Activated gamma-delta T cell (primary cell): ENCODE results near the gene SDK1.

Experiments
- DNase-seq: peaks from one replicate; lab custom pipeline; 2025; lab: John Stamatoyannopoulos, UW

SDK1 gene

DNA sequence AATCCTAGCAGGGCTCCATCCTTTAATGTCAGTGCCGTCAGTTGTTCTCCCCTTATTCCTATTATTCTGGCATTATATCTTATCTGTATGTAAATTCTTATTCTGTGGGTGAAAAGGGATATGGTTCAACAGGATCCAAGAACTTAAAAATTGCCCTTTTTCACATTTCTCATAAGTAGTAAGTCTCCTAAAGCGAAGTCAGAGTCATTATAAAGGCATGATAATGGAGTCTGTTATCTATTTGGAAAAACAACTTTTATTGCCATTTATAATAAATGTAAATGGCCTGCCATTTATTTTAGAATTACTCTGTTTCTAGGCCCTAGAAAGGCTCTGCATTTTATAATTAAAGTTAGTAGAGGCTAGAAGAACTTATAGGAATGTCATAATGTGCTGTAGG lies 31.3 kb downstream of the SDK1 start:
- no peak for DNase-seq

DNA sequence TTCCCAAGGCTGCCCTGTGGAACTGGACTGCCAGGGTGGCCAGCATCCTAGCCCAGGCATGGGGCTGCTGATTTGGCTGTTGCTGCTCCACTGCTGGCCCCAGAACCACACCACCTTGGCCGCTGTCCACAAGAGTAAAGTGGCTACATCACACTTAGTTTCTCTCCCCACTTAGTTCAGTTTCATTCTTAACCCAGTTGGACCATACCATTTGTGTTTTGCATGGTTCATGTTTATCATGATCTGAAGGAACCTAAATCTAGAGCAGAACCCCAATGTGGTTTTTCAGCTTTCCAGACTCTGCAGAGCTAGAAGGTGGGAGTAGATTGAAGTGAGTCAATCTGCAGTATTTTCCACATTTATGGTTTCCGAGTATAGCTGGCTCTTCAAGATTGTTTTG lies 32.8 kb downstream of the SDK1 start:
- DNase-seq = no peak

DNA sequence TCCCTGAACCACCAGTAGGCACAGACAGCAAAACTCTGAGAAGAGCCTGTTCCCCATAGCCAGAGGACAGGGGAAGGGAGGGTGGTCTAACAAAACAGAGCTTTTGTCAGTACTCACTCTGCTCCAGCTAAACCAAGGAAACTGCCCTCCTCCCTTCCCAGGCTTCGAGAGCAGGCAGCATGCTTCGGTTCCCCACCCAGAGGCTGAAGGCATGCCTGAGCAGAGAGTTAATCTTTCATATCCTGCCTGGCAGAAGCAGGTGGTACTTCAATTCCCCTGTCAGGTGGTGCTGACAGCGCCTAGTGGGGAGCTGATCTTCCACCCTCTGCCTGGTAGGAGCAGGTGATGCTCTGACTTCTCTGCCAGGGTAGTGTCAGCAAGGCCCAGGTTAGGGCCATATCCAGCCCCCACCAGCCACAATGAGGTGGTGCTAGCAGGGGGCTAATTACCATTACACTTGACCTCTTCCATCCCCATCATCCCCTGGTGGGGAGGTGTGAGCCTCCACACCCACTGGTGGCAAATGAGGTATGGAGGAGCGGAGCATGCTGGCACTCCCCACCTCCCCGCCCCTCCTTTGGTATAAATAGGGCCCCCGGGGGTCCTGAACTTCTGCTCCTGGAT lies 35.1 kb downstream of the SDK1 start:
- DNase-seq = no peak

DNA sequence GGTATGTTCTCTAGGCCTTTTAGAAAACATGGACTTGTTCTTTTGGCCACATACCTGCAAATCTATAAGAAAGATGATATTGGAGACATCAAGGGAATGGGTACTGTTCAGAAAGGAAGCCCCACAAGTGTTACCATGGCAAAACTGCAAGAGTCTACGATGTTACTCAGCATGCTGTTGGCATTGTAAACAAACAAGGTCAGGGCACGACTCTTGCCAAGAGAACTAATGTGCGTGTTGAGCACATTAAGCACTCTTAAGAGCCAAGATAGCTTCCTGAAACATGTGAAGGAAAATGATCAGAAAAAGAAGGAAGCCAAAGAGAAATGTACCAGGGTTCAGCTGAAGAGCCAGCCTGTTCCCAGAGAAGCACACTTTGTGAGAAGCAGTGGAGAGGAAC lies 37.1 kb downstream of the SDK1 start:
- no peak for DNase-seq

DNA sequence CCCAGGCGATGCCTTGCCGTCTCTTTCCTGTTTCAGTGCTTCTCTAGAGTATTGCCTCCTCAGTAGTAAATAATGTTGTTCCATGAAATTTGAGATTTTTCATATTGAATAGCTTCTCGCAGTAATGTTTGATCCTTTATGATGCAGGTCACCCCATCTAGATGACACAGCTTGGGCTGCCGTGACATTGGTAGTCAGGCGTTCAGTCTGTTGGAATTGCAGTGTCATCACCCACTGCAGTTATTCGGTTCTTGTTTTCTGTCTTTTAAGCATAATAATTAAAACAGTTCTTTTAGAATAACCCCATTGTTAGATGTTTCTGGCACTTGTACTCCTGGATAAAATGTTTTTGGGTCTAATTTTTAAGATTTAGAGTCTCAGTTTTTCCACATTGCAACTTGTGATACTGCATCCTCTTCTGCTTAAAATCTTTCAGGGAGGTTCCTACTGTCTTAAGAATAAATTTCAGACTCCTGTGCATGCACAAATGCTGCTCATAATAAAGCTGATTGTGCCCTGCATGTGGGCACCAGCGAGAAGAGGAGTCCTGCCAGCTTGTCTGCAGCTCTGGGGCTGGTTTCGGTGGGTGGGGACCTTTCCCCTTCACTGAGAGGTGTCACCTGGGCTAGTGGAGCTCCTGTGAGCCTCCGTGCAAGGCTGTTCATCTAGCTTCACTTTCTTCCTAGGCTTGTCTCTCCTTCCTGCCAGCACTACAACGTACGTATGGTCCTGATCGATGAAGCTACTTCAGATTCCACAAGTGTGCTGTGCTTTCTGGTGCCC lies 44.8 kb downstream of the SDK1 start:
- no peak for DNase-seq

DNA sequence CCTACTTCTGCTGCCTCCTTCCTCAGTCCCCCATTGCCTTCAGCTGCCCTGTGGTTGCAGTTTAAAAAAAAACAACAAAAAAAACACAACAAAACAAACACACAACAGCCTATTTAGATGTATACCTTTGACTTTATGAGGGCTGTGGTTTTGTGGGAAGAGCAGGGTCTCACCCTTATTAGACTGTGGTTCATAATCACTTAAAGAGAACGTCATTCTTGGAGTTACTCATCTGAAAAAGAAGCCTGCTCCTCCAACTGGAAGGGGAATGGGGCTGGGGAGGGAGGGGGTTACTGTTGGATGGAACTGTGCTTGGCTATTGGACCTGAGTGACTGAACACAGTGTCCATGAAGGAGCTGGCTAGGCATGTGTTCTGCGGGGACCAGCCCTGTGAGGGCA lies 48.1 kb downstream of the SDK1 start:
- no peak for DNase-seq

DNA sequence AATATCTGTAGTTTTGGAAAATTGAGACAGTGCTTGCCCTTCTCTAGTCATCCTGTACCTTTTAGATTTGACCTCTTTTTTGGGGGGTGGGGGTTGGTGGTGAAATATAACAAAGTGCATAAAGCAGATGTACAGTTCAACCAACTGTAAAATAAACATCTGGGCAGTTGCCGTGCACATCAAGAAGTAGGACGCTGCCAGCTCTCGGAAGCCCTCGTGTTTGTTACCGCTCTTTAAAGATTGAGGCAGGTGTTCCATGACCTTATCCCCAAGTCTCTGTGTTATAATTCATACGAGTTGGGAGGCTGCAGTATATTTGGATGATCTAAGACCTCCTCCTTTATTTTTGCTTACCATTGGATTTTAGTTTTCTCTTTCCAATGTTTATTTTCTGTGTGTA lies 55.1 kb downstream of the SDK1 start:
- no peak for DNase-seq

DNA sequence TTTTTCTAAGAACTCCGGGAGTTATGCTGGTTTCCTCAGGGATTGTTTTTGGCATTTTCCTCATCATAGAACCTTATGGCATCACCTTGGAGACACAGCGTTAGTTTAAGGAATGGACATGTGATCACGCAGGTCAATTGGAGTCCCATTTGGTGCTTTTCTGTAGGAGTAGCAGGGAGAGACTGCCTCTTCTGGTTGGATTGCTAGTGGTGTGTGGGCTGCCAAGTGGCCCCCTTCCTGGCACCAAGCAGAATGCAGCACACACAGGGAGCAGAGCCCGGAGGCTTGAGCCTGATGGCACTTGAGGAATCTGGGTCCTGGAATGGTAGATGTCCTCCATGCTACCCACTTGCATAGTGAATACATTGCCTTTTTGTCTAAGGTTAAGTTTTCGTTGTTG lies 57.9 kb downstream of the SDK1 start:
- DNase-seq = no peak

DNA sequence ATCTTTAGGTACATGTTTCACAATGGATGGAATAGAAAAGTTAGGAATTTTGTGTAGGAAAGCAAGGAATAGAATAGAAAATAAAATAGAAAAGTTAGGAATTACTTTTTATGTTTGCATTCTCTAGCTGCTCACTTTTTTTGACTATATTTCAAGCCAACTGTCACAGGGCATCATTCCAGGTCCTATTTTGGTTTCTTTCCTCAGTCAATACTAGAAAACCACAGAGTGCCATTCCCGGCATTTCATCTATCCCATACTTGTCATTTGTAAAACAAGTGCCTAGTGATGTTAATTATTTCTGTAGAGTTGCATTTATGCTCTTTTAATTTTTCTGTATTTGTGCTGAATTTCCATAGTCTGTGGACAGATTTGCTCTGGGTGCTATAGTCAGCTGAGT lies 66.2 kb downstream of the SDK1 start:
- no peak for DNase-seq

DNA sequence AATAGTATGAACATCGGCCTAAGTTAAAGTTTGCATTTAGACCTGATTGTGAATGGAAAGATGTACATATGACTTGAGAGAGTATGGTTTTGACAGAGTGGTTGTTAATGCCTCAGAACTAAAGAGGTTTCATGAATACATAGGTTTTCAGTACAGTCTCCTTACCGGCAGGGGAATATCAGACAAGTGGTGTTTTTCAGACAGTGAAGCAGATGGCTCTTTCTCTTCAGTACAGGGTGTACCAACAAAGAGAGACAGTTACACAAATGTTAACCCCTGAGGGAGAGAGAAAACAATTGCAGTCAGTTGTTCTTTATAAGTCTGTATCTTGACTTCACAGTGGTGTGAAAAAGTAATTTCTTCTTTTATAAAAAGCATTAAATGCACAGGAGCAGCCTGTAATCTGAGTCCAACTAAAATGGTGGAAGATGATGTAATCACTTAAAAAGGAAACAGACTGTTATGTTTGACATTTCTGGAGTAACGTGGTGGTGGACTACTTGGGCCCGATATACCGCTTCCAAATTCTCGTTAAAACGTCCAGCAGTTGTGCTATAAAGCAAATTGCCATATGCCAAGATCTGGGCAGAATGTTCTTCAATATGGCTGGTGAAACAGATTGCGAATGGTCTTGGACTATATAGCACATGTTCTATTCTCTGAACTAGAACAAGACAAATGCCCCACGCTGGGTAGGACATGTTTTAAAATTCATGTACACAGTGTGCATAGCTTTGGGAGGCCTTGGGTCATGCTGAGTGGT lies 69.2 kb downstream of the SDK1 start:
- DNase-seq = no peak

DNA sequence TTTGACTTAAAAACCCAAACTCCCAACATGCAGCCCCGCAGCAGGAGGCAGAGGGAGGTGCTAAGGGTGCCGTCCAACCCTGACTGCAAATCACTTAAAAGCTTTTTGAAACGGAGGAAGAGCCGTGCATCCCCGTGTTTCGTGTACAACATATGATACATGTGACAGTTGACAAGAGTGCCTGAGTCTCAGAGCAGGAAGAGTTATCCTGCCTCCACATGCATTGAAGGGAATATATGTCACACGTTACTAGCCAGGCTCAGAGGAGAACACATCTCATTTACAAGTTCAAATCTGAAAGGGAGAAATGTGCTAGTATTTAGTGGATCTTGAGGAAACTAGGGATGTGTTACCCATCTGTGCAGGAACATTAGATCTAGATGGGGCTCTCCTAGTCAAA lies 69.9 kb downstream of the SDK1 start:
- no peak for DNase-seq

DNA sequence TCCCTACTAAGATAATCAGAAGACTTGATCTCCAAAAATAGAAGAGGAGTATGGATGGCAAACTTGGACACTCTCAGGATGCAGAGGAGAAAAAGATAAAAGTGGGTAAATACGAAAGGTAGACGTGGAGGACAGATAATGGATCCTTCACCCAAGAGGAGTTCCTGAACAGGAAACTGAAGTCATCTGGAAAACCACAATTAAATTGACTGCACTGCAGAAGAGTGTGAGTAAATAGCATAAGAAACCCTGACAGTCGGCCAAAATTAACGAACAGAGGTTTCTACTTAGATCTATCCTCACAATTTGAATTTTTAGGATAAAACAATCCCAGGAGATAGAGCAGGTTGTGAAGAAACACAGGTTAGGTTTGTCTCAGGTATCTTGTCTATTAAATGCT lies 70.5 kb downstream of the SDK1 start:
- no peak for DNase-seq

DNA sequence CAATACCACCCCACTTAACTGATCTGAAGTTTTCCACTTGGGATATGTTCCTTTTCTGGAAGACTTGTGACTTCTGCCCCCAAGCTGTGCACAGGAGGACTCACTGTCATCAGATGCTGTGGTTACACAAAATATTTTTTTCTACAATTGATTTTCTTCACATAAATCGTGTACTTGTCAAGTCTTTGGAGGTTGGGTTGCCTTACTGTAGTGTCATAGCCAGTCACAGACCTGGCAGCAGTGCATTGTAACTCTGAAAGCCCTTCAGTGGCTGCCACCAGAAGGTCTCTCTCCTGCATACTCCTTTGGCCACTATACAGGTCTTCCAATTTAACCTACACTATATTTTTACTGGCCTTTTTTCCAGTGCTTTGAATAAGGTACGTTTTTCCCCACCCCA lies 73.2 kb downstream of the SDK1 start:
- no peak for DNase-seq

DNA sequence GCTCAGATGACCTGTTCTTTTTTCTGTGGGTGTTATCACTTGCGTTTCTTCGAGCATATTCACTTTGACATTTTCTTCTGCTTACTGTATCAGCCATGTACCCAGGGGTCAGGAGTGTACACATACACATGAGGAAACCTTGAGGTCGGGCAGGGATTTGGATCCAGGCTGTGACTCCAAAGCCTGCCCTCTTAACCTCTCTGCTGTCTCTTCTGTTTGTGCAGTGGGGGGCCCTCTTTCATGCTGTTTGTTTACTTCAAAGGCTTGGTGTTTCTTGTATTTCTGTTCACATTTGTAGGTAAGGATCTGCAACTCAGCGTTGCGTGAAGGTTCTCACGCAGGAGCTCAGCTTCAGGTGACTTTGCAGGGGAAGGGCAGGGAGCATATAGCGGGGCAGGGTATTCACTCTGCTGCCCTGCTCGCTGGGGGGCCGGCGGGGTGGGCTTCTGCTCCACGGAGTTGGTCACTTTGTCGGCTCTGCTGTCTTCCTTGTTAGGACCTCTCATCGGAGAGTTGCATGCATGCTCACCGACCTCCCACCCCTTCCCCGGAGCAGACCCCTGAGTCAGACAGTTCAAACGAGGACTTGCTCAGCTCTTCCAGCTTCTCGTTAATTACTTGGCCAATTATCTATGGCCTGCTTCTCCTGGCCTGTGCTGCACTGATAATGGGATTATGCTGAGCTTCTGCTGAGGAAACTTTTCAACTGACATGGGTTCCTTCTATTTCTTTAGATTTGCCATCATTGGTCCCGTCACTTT lies 77.5 kb downstream of the SDK1 start:
- no peak for DNase-seq

DNA sequence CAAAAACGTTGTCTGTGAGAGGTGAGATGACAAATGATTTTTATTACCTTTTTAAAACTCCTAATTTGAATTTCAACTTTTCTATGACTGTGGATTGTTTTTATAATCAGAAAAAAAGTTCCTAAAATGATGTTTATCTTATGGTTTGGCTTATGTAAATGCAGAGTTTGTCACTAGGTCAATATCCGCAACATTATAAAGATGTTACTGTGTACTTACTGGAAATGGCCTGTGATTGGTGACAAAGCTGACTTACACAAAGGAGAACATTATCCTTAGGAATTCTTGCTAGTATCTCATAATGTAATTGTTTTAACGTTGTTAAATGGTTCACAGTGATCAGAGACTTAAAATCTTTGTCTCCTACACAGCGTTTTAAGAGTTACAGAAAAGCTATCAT lies 79.0 kb downstream of the SDK1 start:
- DNase-seq = no peak

DNA sequence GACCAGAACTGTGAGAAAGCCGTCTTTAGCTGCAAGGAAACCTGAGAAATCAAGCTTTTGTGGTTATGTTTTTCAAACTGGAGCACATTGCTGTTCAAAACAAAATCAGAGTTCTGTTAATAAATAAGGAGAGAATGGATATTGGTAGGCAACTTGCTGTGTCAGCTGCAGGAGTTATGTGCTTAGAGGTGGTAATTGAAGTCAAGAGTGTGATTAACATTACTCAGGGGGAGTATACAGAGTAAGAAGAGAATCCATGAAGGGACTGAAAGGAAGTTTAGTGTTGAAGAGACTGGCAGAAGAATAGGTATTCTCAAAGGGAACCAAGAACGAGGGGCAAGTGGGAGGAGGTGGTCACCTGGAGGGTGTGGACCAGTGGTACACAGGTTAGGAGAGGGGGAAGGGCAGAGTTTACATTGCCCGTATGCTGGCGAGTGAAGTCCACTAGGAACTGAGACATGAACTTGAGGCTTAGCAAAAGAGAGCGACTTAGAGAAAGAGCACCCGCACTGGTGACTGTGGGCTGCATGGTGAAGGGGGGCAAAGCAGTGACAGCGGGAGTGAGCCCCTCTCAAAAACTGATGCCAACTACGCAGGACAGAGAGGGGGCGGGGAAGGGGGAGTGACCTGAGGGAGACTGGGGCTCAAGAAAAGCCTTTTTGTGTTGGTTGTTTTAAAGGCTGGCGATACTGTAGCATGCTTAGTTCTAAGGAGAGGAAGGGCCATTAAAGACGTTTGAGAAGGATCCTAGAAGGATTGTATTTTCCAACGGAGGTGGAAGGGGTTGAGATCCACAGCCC lies 80.0 kb downstream of the SDK1 start:
- DNase-seq = no peak

DNA sequence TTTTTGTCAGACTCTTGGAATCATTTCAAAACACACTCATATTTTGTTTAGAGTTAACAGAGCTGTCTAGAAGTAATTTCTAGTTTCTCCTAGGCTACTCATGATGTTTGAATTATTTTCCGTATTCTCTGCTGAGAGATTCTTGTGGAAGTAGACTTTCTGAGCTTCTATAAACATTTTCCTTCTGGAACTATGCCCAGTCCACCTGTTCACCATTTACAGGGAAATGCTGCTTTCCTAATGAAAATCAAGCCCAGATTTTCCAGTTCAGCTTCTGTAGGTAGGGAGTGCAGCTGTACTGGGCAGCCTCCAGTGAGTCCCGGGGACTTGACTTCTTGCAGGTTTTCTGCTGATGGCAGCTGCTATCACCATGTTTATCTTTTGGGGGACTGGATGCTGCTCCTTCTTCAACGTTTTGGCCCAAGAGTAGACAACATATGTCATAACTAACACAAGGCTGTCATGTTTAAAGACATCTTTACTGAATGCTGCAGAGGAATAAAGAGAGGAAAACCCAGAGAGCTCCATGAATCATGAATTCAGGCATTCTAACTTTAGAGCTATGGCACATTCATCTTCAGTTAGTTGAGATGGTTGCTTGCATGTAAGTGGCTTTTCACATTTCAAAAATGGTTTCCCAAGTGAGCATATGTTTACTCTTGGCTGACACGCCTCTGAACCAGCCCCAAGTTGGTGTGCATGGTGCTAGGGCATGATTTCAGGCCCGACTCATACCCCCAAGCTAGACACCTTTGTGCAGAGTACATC lies 85.6 kb downstream of the SDK1 start:
- DNase-seq = no peak

DNA sequence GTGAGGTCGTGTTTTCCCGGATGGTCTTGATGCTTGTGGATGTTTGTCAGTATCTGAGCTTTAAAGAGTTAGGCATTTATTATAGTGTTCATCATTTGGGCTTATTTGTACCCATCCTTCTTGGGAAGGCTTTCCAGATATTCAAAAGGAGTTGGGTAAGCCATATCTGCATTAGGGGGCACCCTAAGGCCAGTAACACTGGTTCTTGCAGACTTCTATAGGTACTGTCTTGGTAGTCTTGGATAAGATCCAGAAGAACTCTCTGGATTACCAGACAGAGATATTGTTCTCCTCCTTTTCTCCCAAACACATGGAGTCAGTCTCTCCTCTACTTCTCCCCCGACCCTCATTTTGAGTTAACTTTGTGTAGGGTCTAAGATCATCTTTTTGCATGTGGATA lies 92.8 kb downstream of the SDK1 start:
- no peak for DNase-seq

DNA sequence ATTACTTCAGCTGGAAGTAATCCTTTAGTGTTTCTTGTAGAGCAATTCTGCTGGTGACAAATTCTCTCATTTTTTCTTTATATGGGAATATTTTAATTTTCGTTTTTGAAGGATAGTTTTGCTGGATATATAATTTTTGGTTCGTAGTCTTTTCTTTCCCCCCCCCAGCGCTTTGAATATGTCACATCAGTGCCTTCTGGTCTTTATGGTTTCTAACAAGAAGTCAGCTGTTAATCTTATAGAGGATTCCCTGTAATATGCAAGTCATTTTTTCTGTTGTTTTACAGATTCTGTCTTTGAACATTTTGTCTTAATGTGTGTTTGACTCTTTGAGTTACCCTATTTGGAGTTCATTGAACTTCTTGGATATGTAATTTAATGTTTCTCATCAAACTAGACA lies 96.3 kb downstream of the SDK1 start:
- DNase-seq = no peak

DNA sequence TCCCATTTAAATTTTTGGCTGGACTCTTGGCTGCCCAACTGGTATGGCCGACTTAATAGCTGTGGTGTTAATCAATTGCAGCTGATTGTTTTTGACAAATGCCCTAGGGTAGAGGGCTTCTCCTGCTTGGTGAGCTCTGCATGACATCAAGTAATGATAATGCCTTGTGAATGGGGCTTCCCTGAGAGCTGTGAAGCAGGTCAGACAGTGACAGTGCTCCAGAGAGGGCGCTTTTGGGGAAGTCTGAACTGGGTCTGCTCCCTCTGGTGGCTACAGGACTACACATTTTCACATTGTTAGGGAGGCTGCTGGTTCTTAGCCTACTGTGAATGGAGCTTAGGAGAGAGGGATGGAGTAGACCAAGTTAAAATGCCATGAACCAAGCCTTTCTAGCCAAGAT lies 98.8 kb downstream of the SDK1 start:
- DNase-seq = no peak

DNA sequence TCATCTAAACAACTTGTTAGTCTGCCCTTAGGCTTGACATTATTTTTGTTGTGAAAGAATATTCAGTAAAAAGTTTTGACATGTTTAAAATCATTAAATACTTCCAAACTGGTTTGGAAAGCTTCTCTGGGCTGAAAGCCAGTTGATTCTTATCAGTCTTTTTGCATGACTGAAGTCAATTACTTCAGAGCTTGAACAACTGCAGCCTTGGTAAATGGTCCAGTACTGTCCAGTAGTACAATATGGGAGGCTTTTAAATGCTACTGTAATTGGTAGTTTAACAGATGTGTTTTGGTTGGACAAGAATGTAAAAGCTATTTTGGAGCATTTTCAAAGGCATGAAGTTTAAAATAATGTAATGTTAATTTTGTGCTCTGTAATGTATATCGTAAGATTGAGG lies 103.4 kb downstream of the SDK1 start:
- no peak for DNase-seq
